HG03354 (cell line): ENCODE results near the gene TMC7.

Experiments used
- ATAC-seq: cut with Tn5 transposase; IDR thresholded peaks from one replicate; pipeline ENCODE4 v1.9.1; 2021; ENCODE audit warnings: mild to moderate bottlenecking; ENCODE audit not compliant: unreplicated experiment, poor library complexity, severe bottlenecking

TMC7 gene

GRCh38 chr16:19108409-19109287 is 124.9 kb downstream of the TMC7 start:
- no peak for ATAC-seq

- no peak for ATAC-seq
These were observed 125.5 kb downstream of the TMC7 start for GRCh38 chr16:19109288-19109664.

GRCh38 chr16:19110537-19111360 is 127.0 kb downstream of the TMC7 start:
- no peak for ATAC-seq

- ATAC-seq: no peak
These were observed 128.3 kb downstream of the TMC7 start for GRCh38 chr16:19112099-19112407.
